Parathyroid adenoma (tissue), 2 donors: ENCODE data around the gene PIH1D1.

Experiments
- H2AFZ ChIP-seq: fragments of 300-600 bp; sonication (generic); one replicate; pipeline ENCODE4 v1.7.0; 2017; ENCODE audit warnings: antibody characterized with exemption, mild to moderate bottlenecking
- H3K27ac ChIP-seq: fragments of 300-600 bp; sonication (generic); one replicate; pipeline ENCODE4 v1.7.0; 2017
- H3K27me3 ChIP-seq: fragments of 300-600 bp; sonication (generic); one replicate; pipeline ENCODE4 v1.7.0; 2017; ENCODE audit warnings: low read length; ENCODE audit not compliant: control insufficient read depth, insufficient read depth
- H3K36me3 ChIP-seq: fragments of 300-600 bp; sonication (generic); one replicate; pipeline ENCODE4 v1.7.0; 2017; ENCODE audit warnings: low read length; ENCODE audit not compliant: control insufficient read depth, insufficient read depth
- H3K4me1 ChIP-seq: fragments of 300-600 bp; sonication (generic); one replicate; pipeline ENCODE4 v1.7.0; 2017; ENCODE audit warnings: control low read depth
- H3K4me2 ChIP-seq: fragments of 300-600 bp; sonication (generic); one replicate; pipeline ENCODE4 v1.7.0; 2017; ENCODE audit warnings: low read length
- H3K4me3 ChIP-seq: fragments of 300-600 bp; sonication (generic); one replicate; pipeline ENCODE4 v1.7.0; 2017; ENCODE audit warnings: low read depth, low read length
- H3K79me2 ChIP-seq: fragments of 300-600 bp; sonication (generic); one replicate; pipeline ENCODE4 v1.7.0; 2017; ENCODE audit warnings: control low read depth
- H3K9ac ChIP-seq: fragments of 300-600 bp; sonication (generic); one replicate; pipeline ENCODE4 v1.7.0; 2017; ENCODE audit warnings: mild to moderate bottlenecking
- H3K9me3 ChIP-seq: fragments of 300-600 bp; sonication (generic); one replicate; pipeline ENCODE4 v1.7.0; 2017; ENCODE audit warnings: low read length; ENCODE audit not compliant: control insufficient read depth
- TF ChIP-seq, protein P1 (sequence below): fragments of 300-600 bp; sonication (generic); IDR thresholded peaks from one replicate; pipeline ENCODE4 v1.7.0; 2017; ENCODE audit warnings: antibody characterized with exemption, mild to moderate bottlenecking
- donor health status: primary hyperparathyroidism.

The PIH1D1 gene

DNA sequence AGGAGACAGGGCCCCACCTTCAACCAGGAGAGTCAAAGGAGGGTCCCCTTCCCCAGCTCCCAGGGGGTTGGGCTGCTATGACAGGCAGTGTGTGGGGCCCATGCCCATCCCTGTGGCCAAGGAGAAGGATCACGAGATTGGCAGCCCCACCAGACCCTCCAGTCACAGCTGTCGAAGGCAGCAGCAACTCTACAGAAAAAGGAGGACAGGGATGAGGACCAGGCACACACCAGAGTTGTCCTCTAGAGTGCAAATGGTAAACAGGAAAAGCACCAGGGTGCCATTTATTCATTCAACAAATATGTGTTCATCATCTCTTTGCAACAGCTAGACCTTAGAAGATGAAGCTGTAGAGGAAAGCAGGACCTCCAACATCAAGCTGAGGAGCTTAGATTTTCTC is 32.4 kb downstream of the PIH1D1 start:
- H3K27ac ChIP-seq, result no peak overlapping the region
- TF ChIP-seq, protein P1, sequence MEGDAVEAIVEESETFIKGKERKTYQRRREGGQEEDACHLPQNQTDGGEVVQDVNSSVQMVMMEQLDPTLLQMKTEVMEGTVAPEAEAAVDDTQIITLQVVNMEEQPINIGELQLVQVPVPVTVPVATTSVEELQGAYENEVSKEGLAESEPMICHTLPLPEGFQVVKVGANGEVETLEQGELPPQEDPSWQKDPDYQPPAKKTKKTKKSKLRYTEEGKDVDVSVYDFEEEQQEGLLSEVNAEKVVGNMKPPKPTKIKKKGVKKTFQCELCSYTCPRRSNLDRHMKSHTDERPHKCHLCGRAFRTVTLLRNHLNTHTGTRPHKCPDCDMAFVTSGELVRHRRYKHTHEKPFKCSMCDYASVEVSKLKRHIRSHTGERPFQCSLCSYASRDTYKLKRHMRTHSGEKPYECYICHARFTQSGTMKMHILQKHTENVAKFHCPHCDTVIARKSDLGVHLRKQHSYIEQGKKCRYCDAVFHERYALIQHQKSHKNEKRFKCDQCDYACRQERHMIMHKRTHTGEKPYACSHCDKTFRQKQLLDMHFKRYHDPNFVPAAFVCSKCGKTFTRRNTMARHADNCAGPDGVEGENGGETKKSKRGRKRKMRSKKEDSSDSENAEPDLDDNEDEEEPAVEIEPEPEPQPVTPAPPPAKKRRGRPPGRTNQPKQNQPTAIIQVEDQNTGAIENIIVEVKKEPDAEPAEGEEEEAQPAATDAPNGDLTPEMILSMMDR, result no peak
- H3K27me3 ChIP-seq, result peaks cover 17% of the 10 kb centered on the region
- no peak overlapping the region for H3K4me3 ChIP-seq
- no peaks in the 10 kb centered on the region for H3K4me1 ChIP-seq
- H2AFZ ChIP-seq, result no peak overlapping the region
- no peak overlapping the region for H3K4me2 ChIP-seq
- H3K9me3 ChIP-seq, result no peaks in the 10 kb centered on the region
- H3K79me2 ChIP-seq, result no peaks in the 10 kb centered on the region
- no peak overlapping the region for H3K9ac ChIP-seq
- no peaks in the 10 kb centered on the region for H3K36me3 ChIP-seq

DNA sequence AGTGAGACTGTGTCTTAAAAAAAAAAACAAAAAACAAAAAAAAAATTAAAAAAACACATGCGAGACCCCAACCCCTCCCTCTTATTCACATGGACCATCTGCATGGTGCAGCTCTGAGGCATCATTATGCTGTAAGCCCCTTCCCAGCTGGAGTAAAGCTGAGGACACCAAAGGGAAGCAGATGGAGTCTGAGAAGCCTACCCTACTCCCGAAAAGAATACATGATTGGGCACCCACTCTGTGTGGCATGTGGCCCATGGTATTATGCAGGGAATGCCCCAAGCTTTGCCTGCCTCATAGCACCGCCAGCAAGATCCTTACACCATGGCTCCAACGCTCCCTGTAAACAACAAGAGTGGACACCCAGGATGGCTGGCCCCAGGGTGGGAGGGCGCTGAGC is 33.1 kb downstream of the PIH1D1 start:
- H3K27ac ChIP-seq, result no peak overlapping the region
- peaks cover 13% of the 10 kb centered on the region for H3K27me3 ChIP-seq
- H3K9ac ChIP-seq, result no peak overlapping the region
- no peaks in the 10 kb centered on the region for H3K79me2 ChIP-seq
- no peaks in the 10 kb centered on the region for H3K4me1 ChIP-seq
- H3K9me3 ChIP-seq, result no peaks in the 10 kb centered on the region
- no peaks in the 10 kb centered on the region for H3K36me3 ChIP-seq
- H2AFZ ChIP-seq, result no peak overlapping the region
- H3K4me2 ChIP-seq, result no peak overlapping the region
- H3K4me3 ChIP-seq, result no peak overlapping the region
- TF ChIP-seq, protein P1, result no peak

DNA sequence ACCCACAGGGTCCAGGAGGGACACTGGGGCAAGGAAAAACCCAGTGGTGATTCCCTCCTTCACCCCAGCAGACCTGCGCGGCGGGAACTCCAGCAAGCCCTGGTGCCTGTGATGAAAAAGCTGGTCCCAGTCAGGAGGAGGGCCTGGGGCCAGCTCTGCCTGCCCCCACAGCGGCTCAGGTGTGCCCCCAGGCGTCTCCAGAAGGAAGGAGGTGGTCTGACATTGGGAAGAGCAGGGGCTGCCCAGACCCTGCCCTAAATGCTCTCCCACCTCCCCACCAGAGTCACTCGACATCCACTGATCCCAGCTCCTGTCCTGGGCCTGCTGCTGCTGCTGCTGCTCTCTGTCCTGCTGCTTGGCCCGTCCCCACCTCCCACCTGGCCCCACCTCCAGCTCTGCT is 34.5 kb downstream of the PIH1D1 start:
- TF ChIP-seq, protein P1, result no peak
- Histone ChIP-seq H3K27ac (no peak overlapping the region), H3K79me2 (no peaks in the 10 kb centered on the region), H3K27me3 (no peaks in the 10 kb centered on the region), H3K9ac (no peak overlapping the region), H3K36me3 (no peaks in the 10 kb centered on the region), H3K4me3 (no peak overlapping the region), H3K4me1 (no peaks in the 10 kb centered on the region), H2AFZ (no peak overlapping the region), H3K4me2 (no peak overlapping the region), H3K9me3 (no peaks in the 10 kb centered on the region)

DNA sequence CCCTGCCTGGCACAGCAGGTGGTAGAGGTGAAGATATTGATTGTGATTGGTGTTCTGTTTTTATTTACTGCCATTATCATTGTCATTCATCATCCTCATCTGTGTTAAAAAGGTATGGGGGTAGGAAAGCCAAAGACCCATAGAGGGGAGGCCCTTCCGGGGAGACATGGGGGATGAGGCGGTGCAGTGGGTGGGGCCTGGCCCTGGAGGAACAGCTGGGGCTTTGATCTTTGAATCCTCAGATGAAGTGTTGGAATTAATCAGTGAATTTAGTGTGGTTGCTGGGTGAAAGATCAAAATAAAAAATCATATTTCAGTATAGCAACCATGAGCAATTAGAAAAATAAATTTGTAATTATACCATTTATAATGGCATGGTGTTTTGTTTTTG is 35.8 kb downstream of the PIH1D1 start:
- H3K27ac ChIP-seq, result no peak overlapping the region
- no peaks in the 10 kb centered on the region for H3K27me3 ChIP-seq
- no peaks in the 10 kb centered on the region for H3K36me3 ChIP-seq
- H3K4me1 ChIP-seq, result no peaks in the 10 kb centered on the region
- no peak overlapping the region for H3K4me2 ChIP-seq
- H3K9ac ChIP-seq, result no peak overlapping the region
- H2AFZ ChIP-seq, result no peak overlapping the region
- no peak overlapping the region for H3K4me3 ChIP-seq
- H3K9me3 ChIP-seq, result no peaks in the 10 kb centered on the region
- TF ChIP-seq, protein P1, result no peak
- no peaks in the 10 kb centered on the region for H3K79me2 ChIP-seq

DNA sequence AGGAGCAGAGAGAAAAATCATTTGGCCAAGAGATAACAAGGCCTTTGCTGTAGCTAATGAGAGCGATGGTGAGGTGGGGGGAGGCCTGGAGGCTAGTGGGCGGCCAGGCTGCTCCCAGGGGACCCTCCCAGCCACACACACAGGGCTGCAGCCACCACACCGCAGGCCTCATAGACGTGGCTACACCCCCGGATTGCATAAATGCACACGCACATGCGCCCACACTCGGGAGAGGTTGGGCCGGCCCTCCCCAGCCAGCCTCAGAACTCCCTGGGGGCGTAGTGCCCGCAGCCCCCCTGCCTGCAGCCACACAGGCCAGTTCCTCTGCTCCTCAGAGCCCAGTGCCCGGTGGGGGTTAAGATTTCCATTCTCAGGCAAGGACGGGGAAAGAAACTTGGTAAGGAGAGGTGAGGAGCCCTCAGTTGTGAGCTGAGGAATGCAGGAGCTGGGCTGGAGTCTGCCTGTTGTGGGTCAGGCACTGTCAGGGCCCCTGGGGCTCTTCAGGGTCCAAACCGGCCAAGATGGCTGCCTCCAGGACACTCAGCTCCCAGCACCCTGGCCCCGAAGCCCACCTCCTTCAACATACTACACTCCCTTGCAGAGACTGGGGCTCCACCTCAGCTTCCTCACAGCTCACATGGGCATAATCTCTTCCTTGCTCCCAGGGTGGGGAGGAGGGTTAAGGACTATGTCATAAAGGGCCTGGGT is 36.4 kb downstream of the PIH1D1 start:
- H3K27me3 ChIP-seq, result no peaks in the 10 kb centered on the region
- H3K9ac ChIP-seq, result no peak overlapping the region
- H3K4me3 ChIP-seq, result no peak overlapping the region
- H3K36me3 ChIP-seq, result no peaks in the 10 kb centered on the region
- H3K9me3 ChIP-seq, result no peaks in the 10 kb centered on the region
- TF ChIP-seq, protein P1, result no peak
- no peak overlapping the region for H3K4me2 ChIP-seq
- H3K4me1 ChIP-seq, result no peaks in the 10 kb centered on the region
- no peak overlapping the region for H2AFZ ChIP-seq
- H3K27ac ChIP-seq, result no peak overlapping the region
- no peaks in the 10 kb centered on the region for H3K79me2 ChIP-seq
